K562 (cell line): Measurements from ENCODE around the gene USP49. TPM values are rescaled to one million over a fixed set of nuclear protein-coding genes. Genes with fewer than 3 reads are reported as not detected.
A peak's percentile ranks its signal among the peaks of the same experiment; 100 is the strongest.

Experiments used
- ELK1 ChIP-seq: sonication (generic); formaldehyde crosslinking; IDR thresholded peaks from 2 replicates; pipeline ENCODE4 v1.8.1; 2022; ENCODE audit warnings: missing genetic modification reagents
- GATA2 ChIP-seq: sonication (generic); formaldehyde crosslinking; IDR thresholded peaks from 2 replicates; pipeline ENCODE4 v1.4.0; 2020; ENCODE audit warnings: mild to moderate bottlenecking, missing genetic modification reagents
- KDM2B ChIP-seq: fragments of 250-450 bp; sonication (Bioruptor Pico); IDR thresholded peaks from 2 replicates; pipeline ENCODE4 v1.8.0; 2021; ENCODE audit warnings: mild to moderate bottlenecking, moderate library complexity
- MEF2A ChIP-seq: IDR thresholded peaks from 2 replicates; pipeline ENCODE4 v1.6.1; 2011; ENCODE audit warnings: low read depth, mild to moderate bottlenecking, low read length, moderate library complexity; ENCODE audit not compliant: control insufficient read depth
- MEIS2 ChIP-seq: fragments of 450-650 bp; IDR thresholded peaks from 2 replicates; pipeline ENCODE4 v1.6.1; 2014; ENCODE audit warnings: mild to moderate bottlenecking; ENCODE audit not compliant: partially characterized antibody
- NR2C2 ChIP-seq, 2 experiments: fragments of 200-800 bp in 1 of 2; sonication (Bioruptor generic) in 1 of 2; sonication (generic) in 1 of 2; formaldehyde crosslinking in 1 of 2; IDR thresholded peaks; 2 replicates each; pipeline versions ENCODE4 v1.6.1 to v1.8.0; 2016 to 2022; ENCODE audit warnings: mild to moderate bottlenecking in 1 of 2, missing compliant biosample characterization in 1 of 2, missing genetic modification characterization in 1 of 2, missing genetic modification reagents in 1 of 2
- ZBTB7A ChIP-seq: IDR thresholded peaks from 2 replicates; pipeline ENCODE4 v1.6.1; 2011; ENCODE audit warnings: low read depth, mild to moderate bottlenecking, low read length, moderate library complexity, borderline replicate concordance; ENCODE audit not compliant: control insufficient read depth
- polyA plus RNA-seq, 8 experiments: library from polyadenylated mRNA; depleted of rRNA in 4 of 8; stranded (reverse) in 5 of 8; unstranded in 3 of 8; fragments of >200 nt; fragmentation: Nextera tagmentation in 2 of 8; fragmentation: Illumina TruSeq in 1 of 8; extraction: Ambion mirVana in 2 of 8; extraction: Trizol in 1 of 8; gene quantifications; 2 replicates each; pipeline versions ENCODE4 v1.2.1 to v1.2.3, GENCODE V29; 2011 to 2014; ENCODE audit warnings: inconsistent platforms in 1 of 8, missing spikeins in 1 of 8
- total RNA-seq, 7 experiments: library from RNA; depleted of rRNA in 6 of 7; stranded (reverse); fragments of >200 nt in 6 of 7; fragmentation: Illumina TruSeq in 2 of 7; extraction: Trizol in 2 of 7; gene quantifications; 2 replicates each; pipeline versions ENCODE4 v1.2.1 to v1.2.3, GENCODE V29; 2011 to 2021; ENCODE audit warnings: low replicate concordance in 1 of 7
- TF ChIP-seq, protein P1 (sequence below): fragments of 200-600 bp; sonication (generic); IDR thresholded peaks from one replicate; pipeline ENCODE4 v1.6.1; 2012; ENCODE audit warnings: mild to moderate bottlenecking, low read depth, low read length, inconsistent platforms

USP49 gene
- total and polyA plus RNA-seq, 9 of the 15 experiments (the other 6 are each of a cell fraction or from before 2014, with no cell fraction given) = 1.0 to 9.9 (median 6.5) TPM

- TF ChIP-seq, protein P1, sequence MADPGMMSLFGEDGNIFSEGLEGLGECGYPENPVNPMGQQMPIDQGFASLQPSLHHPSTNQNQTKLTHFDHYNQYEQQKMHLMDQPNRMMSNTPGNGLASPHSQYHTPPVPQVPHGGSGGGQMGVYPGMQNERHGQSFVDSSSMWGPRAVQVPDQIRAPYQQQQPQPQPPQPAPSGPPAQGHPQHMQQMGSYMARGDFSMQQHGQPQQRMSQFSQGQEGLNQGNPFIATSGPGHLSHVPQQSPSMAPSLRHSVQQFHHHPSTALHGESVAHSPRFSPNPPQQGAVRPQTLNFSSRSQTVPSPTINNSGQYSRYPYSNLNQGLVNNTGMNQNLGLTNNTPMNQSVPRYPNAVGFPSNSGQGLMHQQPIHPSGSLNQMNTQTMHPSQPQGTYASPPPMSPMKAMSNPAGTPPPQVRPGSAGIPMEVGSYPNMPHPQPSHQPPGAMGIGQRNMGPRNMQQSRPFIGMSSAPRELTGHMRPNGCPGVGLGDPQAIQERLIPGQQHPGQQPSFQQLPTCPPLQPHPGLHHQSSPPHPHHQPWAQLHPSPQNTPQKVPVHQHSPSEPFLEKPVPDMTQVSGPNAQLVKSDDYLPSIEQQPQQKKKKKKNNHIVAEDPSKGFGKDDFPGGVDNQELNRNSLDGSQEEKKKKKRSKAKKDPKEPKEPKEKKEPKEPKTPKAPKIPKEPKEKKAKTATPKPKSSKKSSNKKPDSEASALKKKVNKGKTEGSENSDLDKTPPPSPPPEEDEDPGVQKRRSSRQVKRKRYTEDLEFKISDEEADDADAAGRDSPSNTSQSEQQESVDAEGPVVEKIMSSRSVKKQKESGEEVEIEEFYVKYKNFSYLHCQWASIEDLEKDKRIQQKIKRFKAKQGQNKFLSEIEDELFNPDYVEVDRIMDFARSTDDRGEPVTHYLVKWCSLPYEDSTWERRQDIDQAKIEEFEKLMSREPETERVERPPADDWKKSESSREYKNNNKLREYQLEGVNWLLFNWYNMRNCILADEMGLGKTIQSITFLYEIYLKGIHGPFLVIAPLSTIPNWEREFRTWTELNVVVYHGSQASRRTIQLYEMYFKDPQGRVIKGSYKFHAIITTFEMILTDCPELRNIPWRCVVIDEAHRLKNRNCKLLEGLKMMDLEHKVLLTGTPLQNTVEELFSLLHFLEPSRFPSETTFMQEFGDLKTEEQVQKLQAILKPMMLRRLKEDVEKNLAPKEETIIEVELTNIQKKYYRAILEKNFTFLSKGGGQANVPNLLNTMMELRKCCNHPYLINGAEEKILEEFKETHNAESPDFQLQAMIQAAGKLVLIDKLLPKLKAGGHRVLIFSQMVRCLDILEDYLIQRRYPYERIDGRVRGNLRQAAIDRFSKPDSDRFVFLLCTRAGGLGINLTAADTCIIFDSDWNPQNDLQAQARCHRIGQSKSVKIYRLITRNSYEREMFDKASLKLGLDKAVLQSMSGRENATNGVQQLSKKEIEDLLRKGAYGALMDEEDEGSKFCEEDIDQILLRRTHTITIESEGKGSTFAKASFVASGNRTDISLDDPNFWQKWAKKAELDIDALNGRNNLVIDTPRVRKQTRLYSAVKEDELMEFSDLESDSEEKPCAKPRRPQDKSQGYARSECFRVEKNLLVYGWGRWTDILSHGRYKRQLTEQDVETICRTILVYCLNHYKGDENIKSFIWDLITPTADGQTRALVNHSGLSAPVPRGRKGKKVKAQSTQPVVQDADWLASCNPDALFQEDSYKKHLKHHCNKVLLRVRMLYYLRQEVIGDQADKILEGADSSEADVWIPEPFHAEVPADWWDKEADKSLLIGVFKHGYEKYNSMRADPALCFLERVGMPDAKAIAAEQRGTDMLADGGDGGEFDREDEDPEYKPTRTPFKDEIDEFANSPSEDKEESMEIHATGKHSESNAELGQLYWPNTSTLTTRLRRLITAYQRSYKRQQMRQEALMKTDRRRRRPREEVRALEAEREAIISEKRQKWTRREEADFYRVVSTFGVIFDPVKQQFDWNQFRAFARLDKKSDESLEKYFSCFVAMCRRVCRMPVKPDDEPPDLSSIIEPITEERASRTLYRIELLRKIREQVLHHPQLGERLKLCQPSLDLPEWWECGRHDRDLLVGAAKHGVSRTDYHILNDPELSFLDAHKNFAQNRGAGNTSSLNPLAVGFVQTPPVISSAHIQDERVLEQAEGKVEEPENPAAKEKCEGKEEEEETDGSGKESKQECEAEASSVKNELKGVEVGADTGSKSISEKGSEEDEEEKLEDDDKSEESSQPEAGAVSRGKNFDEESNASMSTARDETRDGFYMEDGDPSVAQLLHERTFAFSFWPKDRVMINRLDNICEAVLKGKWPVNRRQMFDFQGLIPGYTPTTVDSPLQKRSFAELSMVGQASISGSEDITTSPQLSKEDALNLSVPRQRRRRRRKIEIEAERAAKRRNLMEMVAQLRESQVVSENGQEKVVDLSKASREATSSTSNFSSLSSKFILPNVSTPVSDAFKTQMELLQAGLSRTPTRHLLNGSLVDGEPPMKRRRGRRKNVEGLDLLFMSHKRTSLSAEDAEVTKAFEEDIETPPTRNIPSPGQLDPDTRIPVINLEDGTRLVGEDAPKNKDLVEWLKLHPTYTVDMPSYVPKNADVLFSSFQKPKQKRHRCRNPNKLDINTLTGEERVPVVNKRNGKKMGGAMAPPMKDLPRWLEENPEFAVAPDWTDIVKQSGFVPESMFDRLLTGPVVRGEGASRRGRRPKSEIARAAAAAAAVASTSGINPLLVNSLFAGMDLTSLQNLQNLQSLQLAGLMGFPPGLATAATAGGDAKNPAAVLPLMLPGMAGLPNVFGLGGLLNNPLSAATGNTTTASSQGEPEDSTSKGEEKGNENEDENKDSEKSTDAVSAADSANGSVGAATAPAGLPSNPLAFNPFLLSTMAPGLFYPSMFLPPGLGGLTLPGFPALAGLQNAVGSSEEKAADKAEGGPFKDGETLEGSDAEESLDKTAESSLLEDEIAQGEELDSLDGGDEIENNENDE = no peak
- TF ChIP-seq ELK1 (CRISPR knock-in tag) = no peak
- no peak for TF ChIP-seq NR2C2 (CRISPR knock-in tag; IDR thresholded peaks at IDR 0.05)
- no peak for TF ChIP-seq NR2C2 (tag; IDR thresholded peaks at IDR 0.05)
- no peak for TF ChIP-seq KDM2B (CRISPR knock-in tag)
- TF ChIP-seq MEF2A = no peak
- TF ChIP-seq ZBTB7A = no peak
- TF ChIP-seq GATA2 (CRISPR knock-in tag) = no peak
- TF ChIP-seq MEIS2 = peak; percentile 71
Observed at GRCh38 chr6:41901882-41902519, 6.8 kb upstream of the USP49 start (continued).
